Right lobe of liver (tissue), 6 donors: ENCODE measurements around the gene LCLAT1. TPM values are rescaled to one million over a fixed set of nuclear protein-coding genes. Genes with fewer than 3 reads are reported as not detected.

Experiments
- ATAC-seq, 4 donors: fragments of 200-7000 bp; cut with Tn5 transposase; one replicate each; pipeline ENCODE4 v1.9.1; 2020; ENCODE audit warnings: mild to moderate bottlenecking in 4 of 4, moderate library complexity in 4 of 4
- DNase-seq, 3 donors: peaks; one replicate each; pipeline ENCODE4 v3.0.0-alpha.2; 2020
- H3K27ac ChIP-seq, 3 donors: fragments of 200-600 bp; one replicate each; pipeline ENCODE4 v1.8.0; 2022
- H3K27me3 ChIP-seq, 2 donors: fragments of 200-600 bp; one replicate each; pipeline ENCODE4 v1.8.0; 2022
- H3K36me3 ChIP-seq, 4 donors: fragments of 200-600 bp; sonication (generic) in 1 of 4; one replicate each; pipeline versions ENCODE4 v1.5.1 to v1.8.0; 2017 to 2022; ENCODE audit warnings: control low read depth in 1 of 4
- H3K4me1 ChIP-seq, 4 donors: fragments of 200-600 bp; sonication (generic) in 1 of 4; one replicate each; pipeline versions ENCODE4 v1.5.1 to v1.8.0; 2017 to 2022; ENCODE audit warnings: control low read depth in 1 of 4
- H3K4me3 ChIP-seq, 3 donors: fragments of 200-600 bp; one replicate each; pipeline ENCODE4 v1.8.0; 2022
- H3K9me3 ChIP-seq, 4 donors: fragments of 200-600 bp; sonication (generic) in 1 of 4; one replicate each; pipeline versions ENCODE4 v1.5.1 to v1.8.0; 2017 to 2022; ENCODE audit warnings: control low read depth in 1 of 4
- CTCF ChIP-seq, 4 donors: fragments of 200-600 bp in 3 of 4; fragments of 450-650 bp in 1 of 4; IDR thresholded peaks; one replicate each; pipeline versions ENCODE4 v1.5.1 to v1.8.0; 2016 to 2022; ENCODE audit warnings: antibody characterized with exemption in 4 of 4, mild to moderate bottlenecking in 2 of 4
- POLR2A ChIP-seq: fragments of 450-650 bp; IDR thresholded peaks from one replicate; pipeline ENCODE4 v1.6.1; 2017; ENCODE audit warnings: antibody characterized with exemption, mild to moderate bottlenecking
- WGBS: methylation state at CpG from one replicate; pipeline ENCODE4 v1.1.6; 2018; ENCODE audit warnings: low coverage, low lambda C conversion rate; ENCODE audit not compliant: insufficient coverage; ENCODE audit errors: missing lambda C conversion rate; 5-methylcytosine and 5-hydroxymethylcytosine counted together
- intact Hi-C, 2 donors: fragments of 100-400 bp; cut with DNase I; formaldehyde crosslinking; loops; one replicate each; pipeline versions ENCODE4 v1.11.2 to v1.14.1; 2022
- small RNA-seq, 2 experiments: library from RNA; depleted of rRNA; stranded (forward); fragments of <200 nt; gene quantifications; one replicate each; pipeline ENCODE3, GENCODE V24; 2016
- total RNA-seq, 6 experiments: library from RNA; depleted of rRNA in 2 of 6; stranded (reverse); fragments of >200 nt in 2 of 6; fragmentation: NEBNext Ultra II Directional in 3 of 6; extraction: Animal tissue kit (Norgen Biotek cat#: 25700) in 3 of 6; gene quantifications; one replicate each; pipeline versions ENCODE4 v1.1.0 to v1.2.4, GENCODE V29; 2016 to 2023
- donor health status: DM: no; HTN: yes; CAD: no.
- donor health status: DM: no; HTN: no; CAD: no.
- donor health status: DM: no; HTN: no; CAD: no.
- donor health status: DM: no; HTN: yes; CAD: no.
- donor health status: DM: no; HTN: yes; CAD: no.

Gene LCLAT1
- total RNA-seq, 6 experiments from 2014 or later, result 11.1 to 14.0 (median 12.0) TPM

GRCh38 chr2:30692829-30693275 lies 245.8 kb downstream of the LCLAT1 start:
- DNase-seq (peak in 1 of 3 donors; percentile 41), ATAC-seq (no peak)
- intact Hi-C loops, result no loop called here
- TF ChIP-seq CTCF (IDR thresholded peaks at IDR 0.05) (peak in 1 of 4 donors; percentile 1), POLR2A (no peak)
- H3K36me3 ChIP-seq, result no peaks in the 10 kb centered on the region
- no peak overlapping the region for H3K4me3 ChIP-seq
- no peak overlapping the region for H3K27ac ChIP-seq
- WGBS, result 92% methylated on average over 4 of the region's 7 CpGs
- H3K27me3 ChIP-seq, result no peaks in the 10 kb centered on the region
- H3K9me3 ChIP-seq, result no peaks in the 10 kb centered on the region
- no peaks in the 10 kb centered on the region for H3K4me1 ChIP-seq

Small RNA genes lying within 50 kb of the gene (small RNA-seq; reads per million reads assigned to genes)
- 0 reads per million in 2 experiments for gene AC073255.1

Other genes starting within 250 kb of the LCLAT1 start
- gene LBH, start 215.7 kb upstream of the LCLAT1 start, total RNA-seq, result 10 to 100 TPM in 3 of 6 experiments, 1 to 10 TPM in 3; 4.3 to 17.6 (median 9.5) TPM